Head of caudate nucleus (tissue), 42 donors: ENCODE results near the gene CAMK2D.
A peak's percentile ranks its signal among the peaks of the same experiment; 100 is the strongest.

Source experiments
- DNase-seq, 42 donors: peaks; one replicate each; pipeline versions ENCODE4 v3.0.0 to v3.0.0-alpha.2; 2020 to 2021; ENCODE audit warnings: mixed read lengths in 7 of 42
- intact Hi-C: fragments of 100-400 bp; cut with DNase I; formaldehyde crosslinking; loops from one replicate; pipeline ENCODE4 v1.15.0; 2022

Gene CAMK2D

DNA sequence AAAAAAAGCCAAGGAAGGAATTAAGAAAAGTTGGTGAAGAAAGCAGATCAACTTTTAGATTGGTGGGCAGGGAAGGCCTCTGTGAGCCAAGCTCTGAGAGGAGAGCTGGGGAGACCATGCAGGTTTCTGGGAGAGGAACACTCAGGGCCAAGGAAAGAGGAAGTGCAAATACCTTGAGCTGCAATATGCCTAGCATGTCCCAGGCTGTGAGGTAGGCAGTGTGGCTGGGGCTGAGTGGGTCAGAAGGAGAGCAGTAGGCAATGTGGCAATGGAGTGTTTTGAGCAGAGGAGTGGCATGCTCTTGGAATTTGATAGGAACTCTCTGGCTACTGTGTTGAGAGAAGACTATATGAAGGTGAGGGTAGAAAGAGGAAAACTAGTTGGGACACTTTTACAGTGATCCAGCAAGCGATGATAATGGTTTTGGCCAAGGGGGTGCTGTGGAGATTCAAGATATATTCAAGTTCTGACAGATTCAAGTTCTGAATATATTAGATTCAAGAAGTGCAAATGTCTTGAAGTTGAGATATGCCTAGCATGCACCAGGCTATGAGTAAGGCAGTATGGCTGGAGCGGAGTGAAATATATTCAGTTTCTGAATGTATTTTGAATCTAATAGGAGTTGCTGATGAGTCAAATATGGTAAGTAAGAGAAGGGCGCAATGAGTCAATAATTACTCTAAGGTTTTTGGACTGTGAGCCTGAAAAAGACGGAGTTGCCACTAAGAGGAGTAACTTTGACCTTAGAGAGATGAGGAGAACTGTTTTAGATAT is 172.5 kb downstream of the CAMK2D start:
- intact Hi-C loops: no loop called here

DNA sequence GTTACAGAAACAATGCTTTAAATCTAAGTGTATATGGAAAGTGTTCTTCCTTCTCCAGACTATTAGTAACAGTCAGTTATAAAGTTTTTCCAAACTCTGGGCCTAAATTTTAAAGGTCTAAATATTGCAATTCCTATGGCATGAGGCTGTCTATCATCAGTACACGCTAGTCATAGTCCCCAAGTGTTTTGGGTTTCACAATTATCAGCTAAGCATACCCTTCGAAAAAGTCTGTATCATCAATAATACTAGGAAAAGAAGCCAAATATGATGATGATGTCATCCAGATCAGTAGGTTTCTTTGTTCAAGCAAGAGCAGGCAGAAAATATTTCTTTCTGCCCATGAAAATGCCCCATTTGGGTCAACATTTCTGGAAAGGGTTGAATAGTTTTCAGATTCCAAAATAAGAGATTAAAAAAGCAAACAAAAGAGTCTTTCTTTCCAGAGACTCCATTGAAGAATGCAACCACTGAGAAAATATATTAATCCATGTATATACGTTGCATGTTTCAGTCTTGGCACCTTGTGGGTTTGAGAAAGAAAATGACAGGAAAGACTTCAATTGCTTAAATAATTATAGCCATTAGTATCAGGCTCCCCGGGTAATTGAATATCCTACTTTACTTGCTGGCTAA is 173.8 kb downstream of the CAMK2D start:
- no peak for DNase-seq
- intact Hi-C loops: no loop called here

More for the DNA sequence above, 172.5 kb downstream of the CAMK2D start:
- no peak for DNase-seq

- DNase-seq: no peak
- intact Hi-C loops: no loop called here
These were observed 174.4 kb downstream of the CAMK2D start for GRCh38 chr4:113587156-113587555.

- DNase-seq: no peak
- intact Hi-C loops: no loop called here
These were observed 175.5 kb downstream of the CAMK2D start for GRCh38 chr4:113586072-113586471.

- DNase-seq: peak in 1 of 42 donors; percentile 39
- intact Hi-C loops: no loop called here
These were observed 177.0 kb downstream of the CAMK2D start for GRCh38 chr4:113584407-113585150.

DNA sequence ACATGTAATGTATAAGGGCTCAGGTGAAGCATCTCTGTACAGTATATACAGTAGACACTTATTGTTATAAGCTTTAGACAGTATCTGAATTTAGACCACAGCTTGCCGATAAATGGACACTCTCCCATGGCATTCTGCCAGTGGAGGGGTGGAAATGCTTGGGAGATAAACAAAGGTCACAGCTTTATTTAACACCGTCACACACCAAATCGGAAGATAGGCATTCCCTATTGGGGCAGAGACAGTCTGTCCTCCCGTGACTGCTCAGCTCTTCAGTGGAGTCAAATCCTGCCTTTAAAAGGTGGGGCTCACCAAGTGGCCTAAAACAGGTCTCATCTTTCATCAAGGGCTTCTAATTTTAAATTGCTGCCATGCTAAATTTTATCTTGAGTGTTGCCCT is 178.8 kb downstream of the CAMK2D start:
- no peak for DNase-seq
- intact Hi-C loops: no loop called here

DNA sequence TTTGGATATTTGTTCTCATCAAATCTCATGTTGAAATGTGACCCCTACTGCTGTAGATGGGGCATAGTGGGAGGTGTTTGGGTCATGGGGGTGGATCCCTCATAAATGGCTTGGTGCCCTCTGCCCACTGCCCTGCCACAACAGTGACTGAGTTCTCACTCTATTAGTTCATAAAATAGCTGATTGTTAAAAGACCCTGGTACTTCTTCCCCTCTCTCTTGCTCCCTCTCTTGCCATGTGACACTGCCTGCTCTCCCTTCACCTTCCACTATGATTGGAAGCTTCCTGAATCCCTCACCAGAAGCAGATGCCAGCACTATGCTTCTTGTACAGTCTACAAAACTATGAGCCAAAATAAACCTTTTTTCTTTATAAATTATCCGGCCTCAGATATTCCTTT is 182.2 kb downstream of the CAMK2D start:
- DNase-seq: no peak
- intact Hi-C loops: no loop called here

DNA sequence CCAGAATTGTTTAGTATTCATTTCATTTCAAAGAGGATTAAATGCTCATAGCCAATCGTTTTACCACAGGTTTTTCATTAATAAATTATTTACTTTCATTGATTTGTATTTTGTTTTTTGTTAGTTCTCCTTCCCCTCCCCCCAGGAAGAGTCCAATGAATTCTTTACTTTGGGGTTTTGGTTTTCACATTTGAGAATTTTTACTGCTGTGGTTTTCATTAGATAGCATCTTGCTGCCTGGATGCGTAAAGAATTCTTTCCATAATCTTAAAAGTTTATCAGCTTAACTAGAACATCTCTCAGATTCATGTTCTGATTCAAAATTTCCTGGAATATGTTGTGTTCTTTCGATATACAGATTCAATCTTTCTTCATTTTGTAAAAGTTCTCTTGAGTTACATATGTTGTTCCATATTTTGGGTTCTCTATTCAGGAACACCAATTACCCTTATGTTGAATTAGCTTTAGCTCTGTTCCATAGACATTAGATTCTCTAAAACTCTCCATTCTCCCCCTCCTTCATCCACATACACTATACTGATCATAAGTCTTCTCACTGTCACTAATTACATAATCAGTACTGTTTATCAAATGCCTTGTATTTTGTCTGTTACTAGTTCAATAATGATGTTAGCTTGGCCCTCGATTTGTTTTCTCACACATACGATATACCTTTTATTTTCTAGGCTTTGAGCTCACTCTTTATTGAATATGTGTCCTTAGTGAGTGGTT is 184.4 kb downstream of the CAMK2D start:
- intact Hi-C loops: no loop called here
- no peak for DNase-seq

- intact Hi-C loops: no loop called here
These were observed 186.1 kb downstream of the CAMK2D start for GRCh38 chr4:113575401-113575800.

GRCh38 chr4:113574636-113575103 is 186.9 kb downstream of the CAMK2D start:
- intact Hi-C loops: no loop called here
- no peak for DNase-seq

More at GRCh38 chr4:113575401-113575800, 186.1 kb downstream of the CAMK2D start:
- no peak for DNase-seq

DNA sequence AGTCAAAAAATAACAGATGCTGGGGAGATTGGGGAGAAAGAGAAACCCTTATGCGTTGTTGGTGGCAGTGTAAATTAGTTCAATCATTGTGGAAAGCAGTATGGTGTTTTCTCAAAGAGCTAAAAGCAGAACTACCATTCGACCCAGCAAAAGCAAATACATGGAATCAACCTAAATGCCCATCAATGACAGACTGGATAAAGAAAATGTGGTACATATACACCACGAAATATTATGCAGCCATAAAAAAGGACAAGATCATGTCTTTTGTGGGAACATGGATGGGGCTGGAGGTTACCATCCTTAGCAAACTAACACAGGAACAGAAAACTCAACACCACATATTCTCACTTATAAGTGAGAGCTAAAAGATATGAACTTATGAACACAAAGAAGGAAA is 188.9 kb downstream of the CAMK2D start:
- no peak for DNase-seq
- intact Hi-C loops: no loop called here

DNA sequence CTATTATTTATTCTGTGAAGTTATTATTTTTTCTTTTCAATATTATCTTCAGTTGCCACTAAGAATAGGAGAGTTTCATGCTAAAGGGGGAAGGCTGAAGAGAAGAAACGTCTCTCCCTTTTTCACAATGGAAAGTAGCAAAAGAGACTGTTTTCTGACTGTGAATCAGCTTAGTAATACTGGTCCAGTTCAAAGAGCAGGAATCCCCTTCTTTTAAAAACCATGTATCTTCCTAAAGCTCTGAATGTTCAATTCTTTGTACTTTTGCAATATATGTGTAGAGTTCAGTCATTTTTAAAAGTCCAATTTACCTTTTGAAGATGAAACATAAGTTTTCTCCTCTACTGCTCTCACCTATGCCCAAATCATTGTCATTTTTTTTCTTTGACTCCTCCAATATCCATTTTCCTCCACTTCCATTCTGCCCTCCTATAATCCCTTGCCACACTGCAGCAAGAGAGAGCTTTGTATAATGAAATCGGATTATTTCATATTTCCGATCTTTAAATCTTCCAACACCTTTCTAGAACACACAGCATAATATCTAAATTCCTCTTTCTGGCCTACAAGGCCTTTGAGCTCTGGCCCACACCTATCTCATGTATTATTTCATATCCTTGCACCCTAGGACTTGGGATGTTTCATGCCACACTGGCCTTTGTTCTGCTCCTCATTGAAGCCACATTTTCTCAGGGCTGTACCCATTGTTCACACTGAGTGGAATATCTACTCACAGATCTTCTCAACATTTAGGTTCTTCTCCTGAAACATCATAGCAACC is 195.3 kb downstream of the CAMK2D start:
- DNase-seq: no peak
- intact Hi-C loops: no loop called here

GRCh38 chr4:113565702-113566012 is 195.9 kb downstream of the CAMK2D start:
- DNase-seq: no peak
- intact Hi-C loops: no loop called here

DNA sequence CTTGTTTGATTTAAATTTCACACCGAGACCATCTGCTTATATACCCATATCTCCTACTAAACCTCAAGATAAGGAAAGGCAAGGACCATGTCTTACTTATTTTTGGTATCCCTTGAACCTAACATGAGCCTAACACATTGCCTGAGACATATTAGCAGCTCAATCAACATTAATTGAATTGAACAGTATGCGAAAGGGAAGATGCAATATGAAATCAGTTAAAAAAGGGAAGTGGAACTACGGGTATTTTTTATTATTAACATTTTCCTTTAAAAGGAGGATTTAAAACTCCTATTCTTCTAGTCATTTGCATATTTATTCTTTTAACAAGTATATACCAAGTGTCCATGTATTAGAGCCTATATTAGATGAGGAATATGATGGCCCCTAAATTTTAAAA is 197.0 kb downstream of the CAMK2D start:
- intact Hi-C loops: no loop called here
- DNase-seq: no peak

- intact Hi-C loops: no loop called here
- DNase-seq: no peak
These were observed 197.7 kb downstream of the CAMK2D start for GRCh38 chr4:113563691-113564378.

- DNase-seq: no peak
- intact Hi-C loops: no loop called here
These were observed 199.8 kb downstream of the CAMK2D start for GRCh38 chr4:113561758-113562157.

DNA sequence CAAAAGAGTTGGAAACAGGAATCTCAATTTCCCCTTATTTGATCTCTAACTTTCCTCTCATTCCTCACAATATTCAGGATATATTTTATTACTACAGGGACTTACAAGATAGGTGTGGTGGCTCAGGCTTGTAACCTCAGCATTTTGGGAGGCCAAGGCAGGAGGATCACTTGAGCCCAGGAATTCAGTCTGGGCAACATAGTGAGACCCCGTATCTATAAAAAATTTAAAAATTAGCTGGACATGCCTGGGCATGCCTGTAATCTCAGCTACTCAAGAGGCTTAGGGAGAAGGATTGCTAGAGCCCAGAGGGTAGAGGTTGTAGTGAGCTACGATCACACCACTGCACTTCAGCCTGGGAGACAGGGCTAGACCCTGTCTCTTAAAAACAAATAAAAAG is 200.4 kb downstream of the CAMK2D start:
- DNase-seq: no peak
- intact Hi-C loops: no loop called here

DNA sequence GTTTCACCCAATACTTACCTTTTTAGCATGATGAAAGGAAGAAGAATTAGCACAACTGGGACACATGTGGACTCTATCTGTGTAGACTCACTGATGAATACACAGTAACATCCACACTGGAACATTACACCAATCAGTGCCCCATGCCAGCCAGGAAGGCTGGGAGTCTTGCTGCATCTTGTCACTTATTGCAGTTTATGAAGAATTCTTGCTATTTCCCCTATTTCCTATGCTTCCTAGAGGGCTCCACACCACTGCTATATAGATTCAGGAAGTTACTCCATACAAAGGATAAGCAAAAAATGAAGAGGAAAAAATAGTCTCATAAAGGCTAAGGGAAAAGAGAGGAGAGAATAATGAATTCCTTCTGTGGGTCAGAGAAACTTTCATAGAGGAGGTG is 201.0 kb downstream of the CAMK2D start:
- intact Hi-C loops: no loop called here
- no peak for DNase-seq
